GM18873 (cell line): ENCODE results near the gene MTMR8.
A peak's percentile ranks its signal among the peaks of the same experiment; 100 is the strongest.
"Not testable (repeated sequence)": the region's sequence is repeated elsewhere in the genome, so short reads cannot be mapped to it uniquely, and the experiment has no call there.

Source experiments
- ATAC-seq: cut with Tn5 transposase; IDR thresholded peaks from one replicate; pipeline ENCODE4 v1.9.1; 2021; ENCODE audit warnings: mild to moderate bottlenecking, moderate library complexity, moderate number of reproducible peaks; ENCODE audit not compliant: unreplicated experiment, low FRiP score

The MTMR8 gene

DNA sequence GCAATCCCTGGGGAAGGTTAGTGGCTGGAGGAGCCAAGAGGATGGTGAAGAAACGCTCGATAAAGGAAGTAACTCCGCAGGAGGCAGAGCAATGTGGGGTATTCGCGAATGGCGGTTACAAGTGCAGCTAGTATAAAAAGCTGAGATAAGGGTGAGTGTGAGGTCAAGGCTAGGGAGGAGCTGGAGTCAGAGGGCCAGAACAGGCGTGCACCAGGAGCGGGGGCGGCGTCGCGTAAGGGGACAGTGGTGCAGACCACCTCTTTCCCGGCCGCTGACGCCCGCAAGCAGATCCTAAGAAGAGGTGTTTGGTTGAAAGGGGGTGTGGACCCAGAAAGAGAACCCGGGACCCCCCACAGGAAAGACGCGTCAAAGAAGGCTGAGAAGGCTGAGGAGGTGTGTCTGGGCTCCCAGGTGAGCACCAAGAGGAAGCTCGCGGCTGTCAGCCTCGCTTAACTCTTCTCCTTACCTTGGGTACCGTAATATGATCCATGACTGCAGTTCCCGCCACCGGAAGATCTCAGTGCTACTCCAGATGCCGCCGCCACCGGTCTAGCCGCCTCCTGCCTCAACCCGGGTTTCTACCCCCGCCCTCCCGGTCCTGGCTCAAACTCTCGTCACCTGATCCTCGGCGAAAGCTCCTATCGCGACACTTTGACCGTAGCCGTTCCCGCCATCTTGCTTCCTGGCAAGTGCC lies at the start of gene MTMR8:
Gene MTMR8, minus strand, starts transcription at position 579 of the 694 bp plus-strand sequence. Its CDS starts 89 bp downstream, at position 490.
- ATAC-seq: peak; percentile 83

DNA sequence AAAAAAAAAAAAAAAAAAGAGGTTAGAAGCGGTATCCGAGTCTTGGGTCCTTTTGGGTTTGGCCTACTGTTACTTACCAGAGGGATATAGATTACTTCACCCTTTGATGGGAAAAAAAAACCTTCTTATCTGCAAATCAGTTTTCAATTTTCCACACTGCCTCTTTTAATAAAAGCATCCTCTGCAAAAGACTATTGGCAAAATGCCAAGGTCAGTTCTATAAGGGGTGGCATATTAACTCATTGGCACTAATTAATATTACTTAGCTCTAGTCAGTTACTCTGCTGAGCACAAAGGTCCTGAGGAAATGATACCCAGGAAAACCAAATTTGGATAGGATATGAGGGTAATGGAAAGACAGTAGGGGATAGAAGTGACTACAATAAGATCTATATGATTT lies 44.3 kb upstream of the MTMR8 start:
- no peak for ATAC-seq

DNA sequence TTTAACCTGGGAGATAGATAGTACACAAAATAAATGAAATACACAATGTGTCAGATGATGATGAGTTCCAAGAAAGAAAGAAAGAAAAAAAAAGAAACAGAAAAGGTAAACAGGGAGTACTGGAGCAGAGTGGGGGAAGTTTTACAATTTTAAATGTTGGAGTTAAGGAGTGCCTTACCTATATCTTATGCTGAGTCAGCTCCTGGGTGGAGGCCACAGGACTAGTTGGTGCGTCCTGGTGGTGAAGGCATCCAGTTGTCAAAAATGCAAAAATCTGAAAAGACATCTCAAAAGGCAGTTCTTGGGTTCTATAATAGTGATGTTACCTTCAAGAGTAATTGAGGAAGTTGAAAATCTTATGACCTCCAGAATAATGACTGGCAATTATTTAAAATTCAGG lies 42.4 kb upstream of the MTMR8 start:
- no peak for ATAC-seq

DNA sequence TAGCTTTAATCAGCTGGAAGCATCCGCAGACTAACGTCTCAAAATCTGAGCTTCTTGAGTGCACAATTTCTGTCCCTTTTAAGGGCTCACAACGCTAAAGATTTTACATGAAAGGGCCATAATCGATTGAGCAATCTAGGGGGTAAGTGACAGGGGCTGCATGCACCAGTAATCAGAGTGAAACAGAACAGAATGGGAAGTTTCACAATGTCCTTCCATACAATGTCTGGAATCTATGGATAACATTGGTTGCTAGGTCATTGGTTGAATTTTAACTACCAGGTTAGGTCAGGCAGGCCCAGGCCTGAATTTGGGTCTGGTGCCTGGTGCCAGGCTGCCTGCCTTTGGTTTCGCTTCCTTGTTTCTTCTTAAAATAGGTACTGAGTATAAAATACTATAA lies 42.0 kb upstream of the MTMR8 start:
- ATAC-seq: no peak

DNA sequence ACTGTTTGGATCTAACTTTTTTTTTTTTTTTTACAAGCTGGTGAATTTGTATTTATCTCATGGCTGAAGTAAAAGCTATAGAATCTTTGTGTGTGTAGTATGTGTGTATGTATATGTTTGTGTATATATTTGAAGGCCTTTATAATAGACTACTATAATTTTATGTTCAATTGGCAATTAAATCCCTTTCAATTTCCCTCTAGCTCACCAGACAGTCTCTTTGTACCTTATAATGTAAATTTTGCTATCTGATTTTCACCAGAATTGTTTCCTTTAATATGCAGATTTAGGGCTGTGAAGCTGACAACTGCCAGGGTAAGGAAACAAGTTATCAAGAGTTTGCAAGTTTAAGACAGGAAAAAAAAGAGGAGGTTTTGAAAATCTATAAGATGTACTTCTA lies 33.1 kb upstream of the MTMR8 start:
- no peak for ATAC-seq

DNA sequence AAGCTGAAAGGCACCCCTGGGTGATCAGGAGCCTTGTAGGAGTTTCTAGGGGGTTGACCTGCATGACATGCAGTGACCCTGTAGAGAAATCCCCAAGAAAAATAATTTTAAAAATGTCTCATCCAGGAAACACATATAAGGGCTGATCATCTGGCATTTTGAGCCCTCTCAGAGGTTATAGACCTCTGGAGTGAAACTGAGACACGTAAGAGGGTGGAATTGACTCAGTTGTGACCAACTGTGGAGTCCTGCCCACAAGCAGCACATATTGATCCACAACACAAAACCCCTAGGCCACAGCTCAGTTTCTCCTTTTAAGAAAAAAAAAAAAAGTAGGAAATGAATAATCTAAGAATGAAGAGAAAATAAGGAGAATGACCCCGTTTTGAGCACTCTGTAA lies 32.5 kb upstream of the MTMR8 start:
- peak; percentile 96 for ATAC-seq

DNA sequence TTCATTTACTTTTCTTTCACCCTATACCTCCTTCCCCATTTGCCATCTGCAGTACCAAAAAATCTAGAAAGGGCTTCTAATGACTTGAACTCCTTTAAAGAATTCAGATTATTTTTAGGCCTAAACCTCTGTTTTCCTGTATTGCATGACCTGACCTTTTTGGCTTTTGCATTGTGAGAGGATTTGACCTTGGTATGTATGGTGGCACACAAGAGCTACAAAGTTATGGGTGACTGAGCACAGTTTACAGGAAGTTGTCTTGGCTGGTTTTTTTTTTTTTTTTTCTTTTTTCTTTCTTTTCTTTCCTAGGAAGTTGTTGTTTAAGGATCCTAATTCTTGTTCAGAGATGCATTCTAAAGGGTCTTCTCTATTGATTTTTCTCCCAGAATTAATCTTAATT lies 32.0 kb upstream of the MTMR8 start:
- peak; percentile 47 for ATAC-seq

DNA sequence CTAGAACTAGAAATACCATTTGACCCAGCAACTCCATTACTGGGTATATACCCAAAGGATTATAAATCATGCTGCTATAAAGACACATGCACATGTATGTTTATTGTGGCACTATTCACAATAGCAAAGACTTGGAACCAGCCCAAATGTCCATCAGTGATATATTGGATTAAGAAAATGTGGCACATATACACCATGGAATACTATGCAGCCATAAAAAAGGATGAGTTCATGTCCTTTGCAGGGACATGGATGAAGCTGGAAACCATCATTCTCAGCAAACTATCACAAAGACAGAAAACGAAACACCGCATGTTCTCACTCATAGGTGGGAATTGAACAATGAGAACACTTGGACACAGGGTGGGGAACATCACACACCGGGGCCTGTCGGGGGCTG lies 14.5 kb upstream of the MTMR8 start:
- ATAC-seq: not testable (repeated sequence)

DNA sequence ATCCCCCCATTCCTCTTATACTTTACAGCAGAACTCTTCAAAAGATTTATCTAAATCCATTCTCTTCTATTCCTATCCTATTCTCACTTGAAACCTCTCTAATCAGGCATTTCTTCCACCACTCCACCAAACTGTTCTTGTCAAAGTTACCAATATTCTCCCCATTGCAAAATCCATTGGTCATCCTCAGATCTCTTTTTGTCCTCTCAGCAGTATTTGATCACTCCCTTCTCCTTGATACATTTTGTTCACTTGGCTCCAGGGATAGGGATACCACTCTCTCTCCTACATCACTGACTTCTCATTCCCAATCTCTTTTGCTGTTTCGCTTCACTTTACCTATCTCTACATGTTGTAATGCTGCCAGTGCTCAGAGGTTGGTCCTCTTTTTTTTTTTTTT lies 2.8 kb upstream of the MTMR8 start:
- no peak for ATAC-seq

DNA sequence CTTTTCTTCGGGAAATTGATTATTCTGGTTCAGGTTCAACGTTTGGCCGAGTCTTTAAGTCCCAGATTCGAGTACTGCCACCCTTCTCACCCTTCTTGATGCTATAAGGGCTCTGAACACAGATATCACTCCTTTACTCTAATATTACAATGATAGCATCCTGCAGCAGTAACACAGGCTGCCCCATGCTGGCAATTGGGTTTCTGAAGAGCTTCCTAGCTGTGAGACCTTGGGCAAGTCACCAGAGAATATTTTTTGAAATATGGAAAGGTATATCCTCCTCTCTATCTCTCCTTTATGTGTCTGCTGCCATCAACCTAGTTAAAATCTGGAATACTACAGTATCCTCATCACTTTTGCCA lies 297 bp upstream of the MTMR8 start:
- peak; percentile 27 for ATAC-seq

DNA sequence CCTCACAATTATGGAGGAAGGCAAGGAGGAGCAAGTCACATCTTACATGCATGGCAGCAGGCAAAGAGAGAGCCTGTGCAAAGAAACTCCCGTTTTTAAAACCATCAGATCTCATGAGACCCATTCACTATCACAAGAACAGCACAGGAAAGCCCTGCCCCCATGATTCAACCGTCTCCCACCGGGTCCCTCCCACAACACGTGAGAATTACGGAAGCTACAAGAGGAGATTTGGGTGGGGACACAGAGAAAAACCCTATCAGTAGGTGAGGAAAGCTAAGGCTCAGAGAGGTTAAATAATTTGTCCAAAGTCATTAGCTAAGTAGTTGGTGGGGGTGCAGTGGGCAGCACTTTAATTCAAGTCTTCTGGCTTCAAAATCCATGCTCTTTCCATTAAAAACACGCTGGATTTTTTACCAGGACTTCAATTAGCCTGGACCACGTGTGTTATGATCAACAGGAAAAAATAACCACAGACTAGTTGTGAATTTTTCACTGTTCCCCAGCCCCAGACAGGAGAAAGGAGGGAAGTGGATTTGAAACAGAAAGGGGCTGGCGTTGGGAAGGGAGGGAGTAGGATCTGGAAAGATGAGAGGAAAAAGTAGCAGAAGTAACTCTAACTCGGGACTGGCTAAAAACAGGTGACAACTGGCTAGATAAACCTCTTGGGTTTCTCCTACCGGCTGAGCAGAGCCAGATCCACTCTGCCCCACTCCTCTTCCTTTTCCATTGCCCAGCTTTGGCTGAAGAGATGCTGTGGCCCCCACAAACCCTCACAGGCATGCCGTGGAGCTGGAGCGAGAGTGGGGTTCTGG lies 986 bp downstream of the MTMR8 start:
- ATAC-seq: no peak

DNA sequence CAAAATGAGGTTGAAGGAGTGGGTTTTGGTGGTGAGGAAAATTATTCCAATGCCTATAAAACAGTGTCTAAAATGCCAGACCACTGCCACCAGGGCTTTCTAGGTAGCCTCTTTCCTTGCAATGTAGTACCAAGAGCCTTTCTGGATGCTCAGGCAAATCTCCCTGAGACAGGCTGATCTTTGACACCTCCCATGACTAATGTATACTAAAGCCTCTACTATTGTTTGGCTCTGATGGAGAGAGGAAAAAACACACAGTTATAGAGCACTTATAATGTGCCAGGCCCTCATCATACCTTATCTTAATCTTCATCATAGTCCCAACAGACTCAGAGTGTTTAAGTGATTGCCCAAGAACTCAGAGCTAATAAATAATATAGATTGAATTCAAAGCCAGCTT lies 5.8 kb downstream of the MTMR8 start:
- no peak for ATAC-seq

DNA sequence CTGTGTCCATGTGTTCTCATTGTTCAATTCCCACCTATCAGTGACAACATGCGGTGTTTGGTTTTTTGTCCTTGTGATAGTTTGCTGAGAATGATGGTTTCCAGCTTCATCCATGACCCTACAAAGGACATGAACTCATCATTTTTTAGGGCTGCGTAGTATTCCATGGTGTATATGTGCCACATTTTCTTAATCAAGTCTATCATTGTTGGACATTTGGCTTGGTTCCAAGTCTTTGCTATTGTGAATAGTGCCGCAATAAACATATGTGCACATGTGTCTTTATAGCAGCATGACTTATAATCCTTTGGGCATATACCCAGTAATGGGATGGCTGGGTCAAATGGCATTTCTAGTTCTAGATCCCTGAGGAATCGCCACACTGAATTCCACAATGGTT lies 14.5 kb downstream of the MTMR8 start:
- not testable (repeated sequence) for ATAC-seq

DNA sequence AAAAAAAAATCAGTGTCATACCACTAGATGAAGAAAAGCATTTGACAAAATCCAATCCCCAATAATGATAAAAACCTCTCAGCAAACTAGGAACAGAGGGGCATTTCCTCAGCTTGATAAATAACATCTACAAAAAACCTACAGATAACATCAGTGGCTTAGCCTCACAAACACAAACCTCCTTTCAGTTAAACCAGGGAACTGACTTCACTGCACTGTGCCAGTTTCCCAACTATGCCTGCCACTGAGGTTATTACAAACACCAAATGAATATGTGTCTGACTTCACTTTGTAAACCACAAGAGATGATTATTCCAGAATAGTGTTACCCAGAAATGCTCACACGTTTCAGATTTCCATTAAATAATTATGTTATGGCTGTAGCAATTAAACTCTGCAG lies 15.3 kb downstream of the MTMR8 start:
- no peak for ATAC-seq

DNA sequence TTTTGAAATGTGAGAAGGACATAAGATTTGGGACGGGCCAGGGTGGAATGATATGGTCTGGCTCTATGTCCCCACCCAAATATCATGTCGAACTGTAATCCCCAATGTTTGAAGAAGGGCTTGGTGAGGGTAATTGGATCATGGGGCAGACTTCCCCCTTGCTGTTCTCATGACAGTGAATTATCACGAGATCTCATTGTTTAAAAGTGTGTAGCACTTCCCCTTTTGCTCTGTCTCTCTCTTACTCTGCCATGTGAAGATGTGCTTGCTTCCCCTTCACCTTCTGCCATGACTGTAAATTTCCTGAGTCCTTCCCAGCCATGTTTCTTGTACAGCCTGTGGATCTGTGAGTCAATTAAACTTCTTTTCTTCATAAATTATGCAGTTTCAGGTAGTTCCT lies 17.5 kb downstream of the MTMR8 start:
- ATAC-seq: no peak

DNA sequence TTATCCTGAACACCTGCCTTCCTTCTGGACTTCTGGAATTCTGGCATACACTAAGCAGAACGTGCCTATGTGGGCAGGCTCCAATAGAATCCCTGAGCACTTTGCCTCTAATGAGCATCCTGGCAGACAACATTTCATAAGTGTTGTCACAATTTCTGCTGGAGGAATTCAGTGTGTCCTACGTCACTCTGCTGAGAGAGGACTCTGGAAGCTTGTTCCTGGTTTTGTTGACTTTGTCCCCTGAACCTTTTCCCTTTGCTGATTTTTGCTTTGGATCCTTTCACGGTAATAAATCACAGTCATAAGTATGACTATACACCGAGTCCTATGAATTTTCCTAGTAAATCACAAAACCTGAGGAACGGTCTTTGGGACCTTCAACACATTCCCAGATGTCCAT lies 43.2 kb downstream of the MTMR8 start:
- no peak for ATAC-seq

DNA sequence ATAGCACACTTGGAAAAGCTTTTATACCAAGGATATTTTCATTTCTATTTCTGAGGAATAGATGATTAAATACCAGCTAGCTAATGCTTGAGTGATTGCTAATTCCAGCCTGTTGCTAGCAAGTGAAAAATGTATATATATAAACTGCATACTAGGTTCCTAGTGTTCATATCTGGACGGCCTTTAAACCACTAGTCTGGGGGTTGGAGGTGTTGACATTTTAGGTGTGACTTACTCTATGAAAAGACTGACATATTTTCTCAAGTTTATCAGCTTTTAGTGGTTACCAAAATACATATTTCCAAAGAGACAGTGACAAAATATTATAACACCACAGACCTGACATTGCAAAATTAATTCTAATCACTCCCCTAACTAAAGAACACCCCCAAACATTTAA lies 44.7 kb downstream of the MTMR8 start:
- ATAC-seq: no peak

DNA sequence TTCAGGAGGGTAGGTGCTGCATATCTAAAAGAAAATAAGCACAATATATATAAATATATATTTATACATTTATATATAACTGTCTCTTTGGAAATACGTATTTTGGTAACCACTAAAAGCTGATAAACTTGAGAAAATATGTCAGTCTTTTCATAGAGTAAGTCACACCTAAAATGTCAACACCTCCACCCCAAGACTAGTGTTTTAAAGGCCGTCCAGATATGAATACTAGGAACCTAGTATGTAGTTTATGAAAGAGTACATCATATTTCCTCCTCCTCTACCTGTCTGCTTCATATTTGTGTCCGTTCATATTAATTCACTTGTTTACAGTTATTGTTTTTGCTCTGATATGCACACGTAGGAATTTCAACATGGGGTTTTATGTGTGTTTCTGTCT lies 45.2 kb downstream of the MTMR8 start:
- ATAC-seq: no peak

DNA sequence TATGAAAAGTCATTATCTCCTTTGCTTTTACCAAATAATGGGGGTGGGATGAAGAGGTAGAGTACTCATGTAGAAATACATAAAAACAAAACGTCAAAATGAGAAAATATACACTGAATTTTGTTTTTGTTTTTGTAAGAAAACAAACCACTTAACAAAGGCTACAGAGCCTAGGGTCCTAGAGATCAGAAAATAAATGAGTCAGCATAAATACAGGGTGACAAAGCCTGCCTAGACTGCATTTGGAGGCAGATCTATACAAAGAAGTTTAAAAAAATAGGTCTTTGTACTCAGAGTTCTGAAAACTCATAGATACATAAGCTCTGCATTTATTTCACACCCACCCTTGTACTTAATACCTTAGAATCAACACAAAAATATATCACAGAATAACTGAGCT lies 52.4 kb downstream of the MTMR8 start:
- no peak for ATAC-seq

DNA sequence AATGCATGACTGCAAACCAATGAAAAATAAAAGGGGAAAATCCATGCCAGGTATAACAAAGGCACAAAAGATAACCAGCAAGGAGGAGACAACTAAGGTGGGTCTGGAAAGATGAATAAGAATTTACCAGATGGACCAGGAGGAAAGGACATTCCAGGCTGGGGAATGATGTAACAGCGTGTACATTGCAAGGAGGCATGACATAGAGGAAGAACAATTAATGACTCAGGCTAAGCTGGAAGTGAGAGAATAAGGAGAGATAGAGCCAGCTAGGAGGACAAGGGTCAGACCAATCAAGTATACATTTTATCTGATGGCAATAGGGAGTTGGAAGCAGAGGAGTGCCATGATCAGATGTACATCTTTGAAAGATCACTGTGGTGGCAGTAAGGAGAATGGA lies 57.0 kb downstream of the MTMR8 start:
- ATAC-seq: no peak

DNA sequence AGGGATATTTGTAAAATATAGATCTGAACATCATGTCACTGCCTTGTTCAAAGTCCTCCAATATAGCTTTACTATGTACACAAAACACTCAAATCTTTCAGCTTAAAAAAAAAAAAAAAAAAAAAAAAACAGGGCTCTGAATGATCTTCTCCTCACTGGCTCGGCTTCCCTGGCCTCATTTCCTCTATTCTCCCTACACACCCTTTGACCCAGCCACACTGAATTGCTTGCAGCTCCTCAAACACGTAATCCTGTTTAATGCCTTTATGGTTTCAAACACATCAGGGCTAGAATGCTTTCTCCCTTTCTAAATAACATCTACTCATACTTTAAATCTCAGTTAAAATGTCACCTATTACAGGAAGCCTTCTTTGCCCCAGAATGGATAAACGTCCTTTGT lies 60.8 kb downstream of the MTMR8 start:
- ATAC-seq: no peak

DNA sequence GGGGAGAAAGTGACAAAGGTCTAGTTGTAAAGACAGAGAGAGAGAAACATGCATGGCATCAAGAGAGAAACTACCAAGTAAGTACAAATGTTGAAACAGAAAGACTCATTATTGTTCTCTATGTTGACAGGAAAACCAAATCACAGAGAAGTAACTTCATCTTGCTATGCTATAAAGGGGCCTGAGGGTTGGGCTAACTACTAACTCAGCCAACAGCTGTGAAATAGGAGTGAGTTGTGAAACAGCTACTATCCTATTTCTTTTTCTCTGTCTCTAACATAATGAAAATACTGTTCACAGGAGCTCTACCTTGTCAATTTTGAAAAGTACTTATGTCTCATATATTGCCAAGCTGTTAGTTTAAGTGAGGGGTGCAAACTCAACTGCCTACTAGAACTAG lies 65.0 kb downstream of the MTMR8 start:
- ATAC-seq: no peak
